ENCODE data around the gene MARVELD1. TPM values are rescaled to one million over a fixed set of nuclear protein-coding genes. Genes with fewer than 3 reads are reported as not detected.
A peak's percentile ranks its signal among the peaks of the same experiment; 100 is the strongest.

Gene MARVELD1
- total and polyA plus RNA-seq, 2 of the 13 experiments (the other 11 are each of a cell fraction or from before 2014, with no cell fraction given): not detected

- peak; percentile 93 for TF ChIP-seq NFAT5 (CRISPR knock-in tag; IDR thresholded peaks at IDR 0.05)
- peak; percentile 93 for TF ChIP-seq FOXC1 (CRISPR knock-in tag; IDR thresholded peaks at IDR 0.05; ENCODE audit: borderline replicate concordance)
- peak; percentile 42 for TF ChIP-seq THRA (CRISPR knock-in tag; IDR thresholded peaks at IDR 0.05; ENCODE audit: borderline replicate concordance)
- TF ChIP-seq ZNF713 (CRISPR knock-in tag; IDR thresholded peaks at IDR 0.05): no peak
- peak; percentile 94; the same call in 1 of the 2 replicates for TF ChIP-seq MTA1 (CRISPR knock-in tag; IDR thresholded peaks at IDR 0.05; ENCODE audit: borderline replicate concordance)
- TF ChIP-seq ZNF83 (CRISPR knock-in tag; IDR thresholded peaks at IDR 0.05; ENCODE audit: borderline replicate concordance): no peak
- peak; percentile 99 for TF ChIP-seq MAX (IDR thresholded peaks at IDR 0.05)
- peak; percentile 86 for TF ChIP-seq POLR2G (IDR thresholded peaks at IDR 0.05; ENCODE audit: low read depth, low read length)
- TF ChIP-seq HIVEP1 (CRISPR knock-in tag; IDR thresholded peaks at IDR 0.05): peak; percentile 85
- no peak for TF ChIP-seq EZH2 (conservative IDR thresholded peaks at IDR 0.05; ENCODE audit: low read depth, low read length)
- 0 out of 2 replicates have a peak, but pooled peaks have one; percentile 73 for TF ChIP-seq SMAD9 (CRISPR knock-in tag; IDR thresholded peaks at IDR 0.05)
- TF ChIP-seq ATRX (CRISPR knock-in tag; IDR thresholded peaks at IDR 0.05; ENCODE audit: borderline replicate concordance): no peak
- no peak for TF ChIP-seq RFX1 (IDR thresholded peaks at IDR 0.05)
- peak; percentile 84 for TF ChIP-seq GABPB1 (CRISPR knock-in tag; IDR thresholded peaks at IDR 0.05)
- peak; percentile 94 for TF ChIP-seq REPIN1 (CRISPR knock-in tag; IDR thresholded peaks at IDR 0.05; ENCODE audit: borderline replicate concordance, low read depth)
- TF ChIP-seq PLRG1 (conservative IDR thresholded peaks at IDR 0.05): no peak
- peak; percentile 84; the same call in 1 of the 2 replicates for TF ChIP-seq KLF9 (CRISPR knock-in tag; IDR thresholded peaks at IDR 0.05; ENCODE audit: low read depth)
- TF ChIP-seq SALL1 (CRISPR knock-in tag; IDR thresholded peaks at IDR 0.05): peak; percentile 93
- TF ChIP-seq ZFYVE20 (CRISPR knock-in tag; IDR thresholded peaks at IDR 0.05; ENCODE audit: borderline replicate concordance, low read depth): 0 out of 2 replicates have a peak, but pooled peaks have one; percentile 57
- peak; percentile 78 for TF ChIP-seq BATF2 (CRISPR knock-in tag; IDR thresholded peaks at IDR 0.05)
Measured at GRCh38 chr10:97686962-97687784, 26.4 kb upstream of the MARVELD1 start, which contains the start of gene AVPI1 (continued).

All from HepG2 (cell line).